SKM-1 treated with dmso at 0.1 percent for 144 hours (cell line): ENCODE results near the gene VSIG2.

Source experiments
- DNase-seq: peaks from one replicate; lab custom pipeline; 2025; ENCODE audit not compliant: unreplicated experiment; lab: John Stamatoyannopoulos, UW

The VSIG2 gene

DNA sequence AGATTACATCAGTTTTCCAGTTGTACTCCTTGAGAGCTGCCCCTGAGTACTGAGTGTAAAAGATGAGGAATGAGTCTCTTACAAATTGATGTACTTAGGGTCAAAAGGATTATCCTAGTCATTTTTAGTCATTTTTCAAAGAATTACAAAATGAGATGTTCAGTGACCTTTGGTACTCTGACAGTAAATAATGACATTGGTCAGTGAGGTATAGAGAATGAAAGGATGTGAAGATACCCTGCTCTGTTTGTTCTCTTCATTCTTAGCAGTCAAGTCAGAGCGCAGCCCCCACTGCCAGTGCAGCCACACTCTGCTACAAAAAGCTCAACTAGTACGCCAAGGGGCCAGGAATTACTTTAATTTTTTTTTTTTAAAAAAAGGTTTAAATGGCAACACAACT, 14.1 kb upstream of the VSIG2 start:
- no peak for DNase-seq

DNA sequence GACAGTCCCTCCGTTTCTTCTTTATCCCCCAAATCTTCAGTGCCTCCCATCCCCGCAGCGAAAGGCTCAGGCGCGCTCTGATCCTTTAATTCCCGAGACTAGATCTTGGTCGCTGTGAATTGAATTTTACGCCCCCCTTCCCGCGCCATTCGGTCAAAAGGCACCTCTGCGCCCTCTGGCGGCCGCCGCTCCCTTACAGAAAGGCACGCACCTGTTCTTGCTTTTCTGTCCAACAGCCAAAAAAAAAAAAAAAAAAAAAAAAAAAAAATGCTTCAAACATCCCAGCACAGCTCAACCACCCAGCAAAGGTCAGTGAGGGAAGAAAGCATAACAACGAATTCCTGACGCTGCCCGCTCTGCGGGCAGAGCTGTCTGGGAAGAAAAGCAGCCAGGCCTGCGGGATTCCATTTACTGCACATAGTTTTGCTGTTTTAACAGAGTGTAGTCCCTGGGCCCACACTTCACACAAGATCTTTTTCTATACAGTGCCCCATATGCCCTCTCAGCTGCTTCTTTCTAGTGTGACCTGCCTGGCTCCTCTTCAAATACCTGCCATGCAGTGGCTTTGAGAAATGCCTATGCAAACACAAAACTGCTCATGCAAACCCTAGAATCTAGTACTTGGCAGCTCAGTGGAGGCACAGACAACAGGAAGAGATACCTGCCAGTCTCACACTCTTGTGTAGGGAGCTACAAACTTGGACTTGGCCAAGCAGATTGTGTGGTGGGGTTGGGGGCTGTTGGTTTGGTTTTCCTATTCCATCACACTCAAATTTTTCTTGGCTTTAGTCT, 11.3 kb upstream of the VSIG2 start:
- peak; percentile 48 for DNase-seq

DNA sequence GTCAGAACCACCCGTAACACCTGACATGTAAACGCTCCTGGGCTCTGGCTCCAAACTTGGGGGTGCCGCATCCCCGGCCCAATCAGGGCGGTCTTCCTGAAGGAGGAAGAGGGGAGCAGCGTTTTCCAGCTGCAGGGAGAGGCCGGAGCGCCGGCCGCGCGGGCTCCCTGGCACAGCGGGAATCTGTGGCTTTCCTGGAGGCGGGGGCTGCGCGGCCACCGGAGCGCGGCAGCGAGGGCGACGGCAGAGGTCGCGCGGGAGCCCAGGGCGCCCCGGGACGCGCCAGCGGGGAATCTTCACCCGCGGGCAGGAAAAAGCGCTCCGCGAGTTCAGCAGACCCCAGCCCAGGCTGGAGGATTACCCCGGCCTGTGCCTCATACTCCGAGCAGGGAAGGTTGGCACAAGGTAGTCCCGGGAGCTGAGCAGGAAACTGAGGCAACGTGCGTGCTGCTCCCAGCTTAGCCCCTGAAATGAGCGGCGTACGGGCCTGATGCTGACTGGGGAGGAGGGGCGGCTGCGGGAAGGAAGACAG, 10.6 kb upstream of the VSIG2 start:
- DNase-seq, result no peak

DNA sequence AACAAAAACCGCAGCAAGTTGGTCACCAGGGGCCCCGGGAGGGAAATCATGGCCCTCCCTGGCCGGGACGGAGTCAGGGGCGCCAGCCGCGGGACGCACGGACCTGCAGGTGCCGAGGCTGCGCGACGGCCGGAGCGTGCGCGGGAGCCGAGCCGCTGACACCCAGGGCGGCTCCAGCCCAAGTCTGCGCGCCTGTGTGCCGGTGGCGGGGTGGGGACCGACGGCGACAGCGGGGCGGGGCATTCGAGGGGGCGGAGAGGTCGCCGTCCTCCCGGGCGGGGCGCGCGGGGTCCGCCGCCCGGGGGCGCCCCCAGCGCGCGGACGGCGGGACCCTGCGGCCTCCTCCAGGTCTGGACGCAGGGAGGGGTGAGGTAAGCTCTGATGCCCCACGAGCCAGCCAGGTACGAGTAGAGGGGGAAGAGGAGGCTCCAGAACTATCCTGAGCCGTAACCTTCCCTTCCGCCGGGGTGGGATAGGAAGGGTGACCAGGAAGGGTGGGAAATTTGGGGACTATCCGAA, 10.1 kb upstream of the VSIG2 start, which contains the start of gene ESAM:
ESAM (minus strand) TSS at position 186 of the 519 bp plus-strand sequence; CDS start at position 50, 136 bp downstream.
- peak; percentile 29 for DNase-seq

DNA sequence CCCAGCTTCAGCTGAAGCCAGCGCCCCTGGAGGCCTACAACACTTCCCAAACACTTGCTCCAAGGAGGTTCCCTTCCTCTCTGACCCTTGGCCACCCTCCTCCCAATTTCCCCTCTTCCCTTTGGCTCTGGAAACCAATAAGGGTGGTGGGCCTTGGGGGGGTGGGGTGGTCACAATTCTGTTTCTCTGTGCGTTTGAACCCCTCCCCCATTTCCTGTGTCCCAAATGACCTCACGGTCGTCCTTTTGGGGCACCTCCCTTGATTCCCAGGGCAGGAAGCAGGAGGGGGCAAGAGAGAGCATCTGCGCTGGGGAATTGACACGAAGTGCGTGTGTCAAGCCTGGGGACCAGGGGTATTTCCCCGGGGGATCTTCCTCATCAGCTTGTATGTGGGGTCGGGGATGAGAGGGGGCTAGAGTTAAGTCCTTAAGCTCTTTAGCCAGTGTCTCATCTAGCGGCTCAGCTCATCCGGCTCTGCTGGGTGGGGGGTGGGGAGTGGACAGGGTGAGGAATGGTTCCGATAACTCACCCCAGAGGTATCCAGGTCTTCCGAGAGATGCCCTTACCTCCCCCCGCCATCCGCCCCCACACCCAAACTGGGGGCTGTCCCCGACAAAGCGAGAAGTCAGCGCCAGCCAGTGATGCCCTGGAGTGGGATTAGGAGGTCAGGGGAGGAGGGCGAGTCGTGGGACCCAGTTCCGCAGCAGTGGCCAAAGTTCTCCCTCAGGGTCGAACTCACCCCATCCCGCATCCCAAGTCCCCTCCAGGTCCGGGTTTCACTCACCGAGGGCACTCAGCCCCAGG, 9.4 kb upstream of the VSIG2 start:
- no peak for DNase-seq

DNA sequence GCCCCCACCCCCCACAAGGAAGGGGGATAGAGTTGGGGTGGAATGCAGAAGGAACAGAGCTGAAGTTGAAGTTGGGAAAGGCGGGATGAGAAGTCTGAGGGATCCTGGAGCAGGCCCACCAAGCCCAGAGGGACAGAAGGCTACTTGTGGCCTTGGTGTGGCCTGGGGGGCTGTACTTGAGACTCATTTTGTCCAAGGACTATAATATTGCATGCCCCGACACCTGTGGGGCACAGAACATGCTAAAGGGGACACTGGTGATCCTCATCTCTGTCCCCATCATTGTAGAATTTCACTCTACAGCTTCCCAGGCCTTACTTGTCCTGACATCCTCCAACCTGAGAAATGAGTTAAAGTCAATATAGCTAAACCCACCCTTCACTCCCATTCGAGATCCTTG, 8.8 kb upstream of the VSIG2 start:
- no peak for DNase-seq

DNA sequence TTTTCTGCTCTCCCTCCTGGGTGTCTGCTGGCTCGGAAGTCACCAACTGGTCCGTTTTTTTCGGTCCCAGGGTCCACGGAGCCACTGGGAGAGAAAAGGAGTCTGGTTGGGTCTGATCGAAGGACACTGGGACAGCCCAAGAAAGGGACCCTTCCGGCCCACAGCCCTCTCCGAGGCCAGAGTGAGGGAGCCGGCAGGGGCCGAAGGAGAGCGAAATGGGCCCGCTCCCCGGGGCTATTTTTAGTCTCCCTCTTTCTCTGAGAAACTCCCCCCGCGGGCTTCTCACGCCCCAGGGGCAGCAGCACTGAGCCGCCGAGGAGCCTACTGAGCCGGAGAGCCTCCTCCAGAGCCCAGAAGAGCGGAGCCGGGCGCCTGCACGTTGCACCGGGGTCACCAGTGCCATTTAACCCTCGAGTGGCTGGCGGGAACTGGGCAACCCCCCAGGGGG, 8.2 kb upstream of the VSIG2 start:
- no peak for DNase-seq

DNA sequence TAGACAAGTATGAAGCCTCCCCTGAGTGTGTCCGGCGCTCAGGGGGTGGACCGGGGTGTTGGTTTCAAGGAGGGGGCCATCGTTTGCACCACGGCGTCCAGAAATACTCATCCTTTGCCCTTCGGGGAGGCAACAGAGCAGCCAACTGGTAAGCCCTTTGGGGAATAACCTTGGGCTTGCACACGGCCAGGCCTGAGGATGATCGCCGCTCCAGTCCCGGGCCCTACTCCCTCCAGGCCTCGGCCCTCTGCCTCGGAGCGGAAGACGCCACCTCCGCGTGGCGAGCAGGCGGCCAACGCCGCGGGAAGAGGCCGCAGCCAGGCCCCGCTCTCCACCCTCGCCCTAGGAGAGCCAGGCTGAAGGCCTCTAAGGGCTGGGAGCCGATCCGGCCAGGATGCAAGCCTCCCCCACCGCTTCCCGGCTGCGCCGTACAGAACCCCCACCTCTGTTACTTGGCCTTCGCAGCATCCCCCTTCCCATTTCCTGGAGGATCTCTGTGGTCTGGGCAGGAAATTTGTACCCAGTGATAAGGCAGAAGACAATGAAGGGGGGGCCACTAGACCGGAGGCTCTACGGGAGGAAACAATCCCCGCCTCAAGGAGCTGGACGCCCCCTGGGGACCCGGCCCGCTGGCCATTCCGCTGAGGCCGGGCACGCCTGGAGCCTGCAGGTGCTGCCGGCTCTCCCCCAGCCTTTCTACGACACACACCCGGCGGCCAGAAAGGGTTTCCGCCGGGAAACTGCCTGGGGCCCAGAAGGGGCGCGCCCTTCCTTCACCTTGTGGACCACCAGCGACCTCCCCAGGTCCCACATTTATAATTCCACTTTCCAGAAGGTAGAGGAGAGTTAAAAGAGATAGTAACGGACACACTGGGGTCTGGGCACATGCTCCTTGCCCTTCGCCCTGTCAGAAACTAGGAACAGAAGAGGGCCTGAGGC, 7.5 kb upstream of the VSIG2 start:
- no peak for DNase-seq

DNA sequence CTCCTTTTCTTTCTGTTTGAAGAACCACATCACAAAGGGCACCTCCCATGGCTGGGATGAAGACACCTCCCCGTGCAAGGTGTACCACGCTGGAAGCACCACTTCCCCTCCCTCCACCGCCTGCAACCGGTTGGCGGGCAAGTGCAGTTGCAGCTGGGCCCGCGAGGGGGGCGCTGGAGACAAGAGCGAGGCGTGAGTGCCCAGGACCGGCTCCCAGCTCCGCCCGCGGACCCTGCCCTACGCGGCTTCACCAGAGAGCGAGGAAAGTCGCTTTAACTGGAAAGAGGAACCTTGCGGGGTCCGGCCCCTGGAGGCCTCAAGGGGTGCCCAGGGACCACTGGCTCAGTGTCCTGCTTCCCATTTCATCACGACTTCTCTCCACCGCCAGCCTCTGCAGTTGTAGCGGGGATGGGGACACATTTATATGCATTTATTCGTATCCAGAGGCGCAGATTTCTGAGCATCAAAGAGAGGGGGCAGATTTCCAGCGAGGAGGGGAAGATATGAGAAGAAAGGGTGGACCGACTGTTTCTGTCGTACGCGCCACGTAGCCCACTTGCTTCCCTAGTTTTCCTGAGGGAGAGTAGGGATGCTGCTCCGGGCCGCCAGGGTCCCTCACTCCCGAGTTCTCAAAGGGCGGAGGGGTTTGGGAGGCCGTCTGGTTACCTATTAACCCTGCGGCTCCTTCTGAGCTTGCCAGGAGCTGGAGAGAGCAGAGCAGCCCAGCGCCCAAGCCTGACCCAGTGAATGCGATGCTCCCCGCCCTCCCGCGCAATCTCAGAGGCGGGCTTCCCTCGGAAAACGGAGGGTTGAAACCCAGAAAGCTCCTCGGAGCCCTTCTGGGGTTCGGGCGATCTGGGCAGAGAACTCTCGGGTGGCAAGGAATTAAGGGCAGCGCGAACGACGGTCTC, 6.6 kb upstream of the VSIG2 start:
- peak; percentile 94 for DNase-seq

DNA sequence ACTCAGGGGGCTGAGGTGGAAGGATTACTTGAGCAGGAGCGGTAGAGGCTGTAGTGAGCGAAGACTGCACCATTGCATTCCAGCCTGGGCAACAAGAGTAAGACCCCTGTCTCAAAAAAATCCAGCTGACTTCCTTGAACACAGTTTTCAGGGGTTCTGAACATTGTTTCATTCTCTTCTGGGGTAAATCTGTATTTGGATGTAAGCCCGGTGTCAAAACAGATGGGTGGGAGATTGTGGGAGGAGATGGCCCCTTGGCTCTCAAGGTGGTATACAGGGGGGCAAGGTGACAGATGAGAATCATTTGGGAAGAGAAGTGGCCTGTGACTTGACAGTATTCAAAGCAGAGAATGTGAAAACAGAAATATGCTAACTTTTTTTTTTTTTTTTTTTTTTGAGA, 5.3 kb upstream of the VSIG2 start:
- DNase-seq, result no peak

DNA sequence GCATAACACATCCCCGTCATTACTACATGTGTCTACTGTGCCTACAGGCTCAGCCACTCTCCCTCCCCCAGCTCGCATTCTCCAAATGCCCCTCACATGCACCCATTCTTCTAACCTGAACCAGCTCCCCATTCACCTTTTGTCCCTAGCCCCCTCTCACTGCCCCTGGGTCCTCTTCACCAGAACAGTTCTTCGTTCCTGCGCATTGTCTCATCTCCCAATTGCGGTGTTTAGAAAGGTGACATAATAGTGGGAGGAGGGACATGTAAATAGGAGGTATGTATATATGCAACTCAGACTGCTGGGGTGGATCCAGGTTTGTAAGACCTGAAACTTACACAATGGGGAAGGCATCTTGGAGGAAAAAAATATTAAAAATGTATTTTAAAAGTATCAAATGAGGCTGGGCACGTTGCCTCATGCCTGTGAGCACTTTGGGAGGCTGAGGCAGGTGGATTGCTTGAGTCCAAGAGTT, 4.7 kb upstream of the VSIG2 start:
- DNase-seq, result no peak

DNA sequence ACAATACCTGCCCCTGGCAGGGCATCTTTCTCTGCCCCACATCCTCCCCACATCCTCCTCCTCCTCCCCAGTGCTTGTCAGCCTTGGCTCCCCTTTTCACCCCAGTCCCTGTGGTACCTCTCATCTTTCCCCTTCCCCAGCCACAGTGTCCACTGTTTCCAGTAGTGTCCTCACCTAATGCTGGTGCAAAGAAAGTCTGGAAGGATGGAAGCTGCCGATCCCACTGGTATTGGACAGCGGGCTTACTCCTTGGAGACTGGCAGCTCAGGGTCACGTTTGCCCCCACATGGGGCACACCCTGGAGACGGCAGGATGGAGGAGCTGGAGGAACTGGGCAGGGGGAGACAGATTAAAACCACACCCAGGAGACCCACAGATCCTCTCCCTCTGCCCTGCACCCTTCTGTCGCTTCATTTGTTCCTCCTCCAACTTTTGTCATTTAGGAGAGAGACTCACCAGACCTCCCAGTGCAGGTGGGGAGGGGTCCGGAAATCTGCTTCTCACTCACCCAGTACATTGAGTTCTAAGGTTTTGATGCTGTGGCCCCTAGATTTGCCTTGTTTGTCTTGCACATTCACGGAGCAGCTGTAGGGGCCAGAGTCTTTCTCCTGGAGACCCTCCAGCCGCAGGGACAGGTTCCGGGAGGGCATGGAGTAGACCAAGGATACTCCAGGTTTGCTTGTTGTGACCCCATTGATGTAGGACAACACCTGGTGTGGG, 4.1 kb upstream of the VSIG2 start:
- no peak for DNase-seq

DNA sequence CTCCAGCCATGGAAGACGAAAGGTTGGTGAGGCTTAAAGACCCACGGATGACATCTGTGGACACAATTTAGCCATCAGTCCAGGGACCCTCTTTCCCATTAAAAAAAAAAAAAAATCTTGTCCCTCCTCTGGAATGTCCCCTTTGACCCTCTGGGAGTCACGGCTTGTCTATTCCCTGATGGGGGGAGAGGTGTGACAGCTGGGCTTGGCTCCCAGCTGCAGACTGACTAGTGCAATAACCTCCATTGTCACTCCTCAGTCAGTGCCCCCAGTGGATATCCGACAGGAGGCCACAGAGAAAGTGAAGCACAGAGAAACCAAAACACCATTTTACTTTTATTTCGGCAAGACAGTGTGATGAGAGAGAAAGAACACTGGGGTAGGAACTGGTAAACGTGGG, 2.7 kb upstream of the VSIG2 start:
- no peak for DNase-seq

DNA sequence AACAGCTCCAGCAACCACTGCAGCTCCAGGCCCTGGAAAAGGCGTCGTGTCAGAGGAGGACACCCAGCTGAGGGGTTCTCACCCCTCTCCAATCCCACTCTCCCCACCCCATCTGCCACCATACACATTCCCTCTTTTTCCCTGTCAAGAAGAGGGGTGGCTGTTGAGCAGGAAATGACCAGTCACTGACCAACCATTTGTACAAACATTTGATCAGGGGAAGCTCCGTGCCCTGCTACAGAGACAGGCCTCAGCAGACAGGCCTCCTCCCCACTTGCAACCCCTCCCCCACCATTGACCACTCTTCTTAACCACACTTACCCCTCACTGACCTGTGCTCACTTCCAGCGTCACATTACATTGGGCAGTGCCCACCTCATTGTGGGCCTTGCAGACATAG, 2.3 kb upstream of the VSIG2 start:
- no peak for DNase-seq

DNA sequence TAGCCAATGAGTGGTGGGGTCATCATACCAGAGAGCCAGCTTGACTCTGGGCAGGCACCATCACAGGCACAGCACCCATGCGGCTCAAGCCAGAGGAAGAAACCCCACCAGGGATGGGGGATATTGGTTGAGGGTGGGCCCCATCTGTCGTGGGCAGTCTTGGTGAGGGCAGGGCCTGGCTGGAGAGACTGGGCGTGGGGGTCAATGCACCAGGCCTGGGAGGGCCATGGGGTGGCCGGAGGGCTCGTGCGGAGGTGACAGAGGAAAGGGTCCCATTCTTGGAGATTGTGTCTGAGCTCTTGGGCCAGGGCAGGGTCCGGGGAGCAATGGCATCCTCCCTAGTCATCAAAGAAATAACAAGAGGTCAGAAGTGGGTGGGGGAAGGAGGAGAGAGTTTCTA, 1.6 kb upstream of the VSIG2 start:
- DNase-seq, result no peak

DNA sequence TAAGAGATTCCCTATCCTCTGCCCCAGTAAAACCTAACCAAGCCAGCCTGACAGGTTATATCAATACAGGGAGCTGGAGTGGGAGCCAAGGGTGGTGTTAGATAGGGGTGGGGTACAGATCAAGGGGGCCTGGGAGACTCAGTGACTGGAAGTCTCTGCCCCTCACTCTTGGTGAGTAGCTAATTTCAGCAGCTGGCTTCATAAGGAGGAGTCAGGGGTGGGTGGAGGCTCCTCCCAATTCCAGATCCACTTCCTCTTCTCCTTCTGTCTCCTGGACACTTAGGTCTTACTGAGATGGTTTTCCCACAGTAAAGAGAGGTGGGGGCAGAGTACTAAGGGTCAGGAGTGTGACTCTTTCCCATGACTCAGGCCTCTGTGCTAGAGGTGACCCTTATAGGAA, 1.1 kb upstream of the VSIG2 start:
- peak; percentile 38 for DNase-seq

DNA sequence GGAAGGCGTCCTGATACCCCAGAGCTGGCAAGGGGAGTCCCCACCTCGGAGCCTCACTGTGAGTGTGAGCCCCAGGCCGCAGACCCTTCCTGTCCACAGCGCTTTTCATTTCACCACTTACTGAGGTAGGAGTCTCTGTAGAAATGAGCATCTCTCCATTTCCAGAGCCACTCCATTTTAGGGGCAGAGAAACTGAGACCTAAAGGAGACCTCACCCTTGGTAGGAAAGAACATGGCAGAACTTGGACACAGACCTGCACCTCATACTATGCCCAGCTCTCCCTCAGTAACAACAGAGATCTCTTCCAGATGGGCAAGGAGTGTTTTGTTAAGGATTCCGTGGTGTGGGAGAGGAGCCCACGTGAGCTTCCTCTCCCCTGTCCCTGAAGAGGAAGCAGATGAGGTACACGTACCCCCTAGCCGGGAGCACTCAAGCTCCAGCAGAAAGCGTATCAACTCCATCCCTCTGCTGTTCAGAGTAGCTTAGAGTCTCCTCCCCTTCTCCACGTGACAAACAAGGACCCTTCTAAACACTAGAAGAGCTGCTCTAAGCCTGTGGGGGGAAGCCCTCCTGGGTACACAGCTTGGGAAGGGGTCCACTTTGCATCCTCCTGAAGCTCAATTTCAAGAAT, 532 bp upstream of the VSIG2 start:
- no peak for DNase-seq

DNA sequence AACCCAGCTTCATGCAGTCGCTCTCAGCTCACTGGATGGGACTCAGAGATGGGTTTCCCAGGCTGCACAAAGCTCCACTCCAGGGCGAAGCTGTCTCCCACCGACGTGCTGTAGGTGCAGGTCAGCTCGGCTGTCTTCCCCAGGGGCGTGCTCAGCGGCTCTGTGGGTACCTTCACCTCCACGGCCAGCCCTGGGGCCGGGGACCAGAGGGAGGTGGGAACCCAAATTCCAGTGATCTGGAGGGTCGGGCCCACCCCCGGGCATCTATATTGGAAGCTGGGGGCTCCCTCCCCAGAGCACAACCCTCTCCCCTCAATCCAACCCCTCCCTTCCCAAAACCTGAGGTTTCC, 689 bp downstream of the VSIG2 start:
- DNase-seq, result no peak

DNA sequence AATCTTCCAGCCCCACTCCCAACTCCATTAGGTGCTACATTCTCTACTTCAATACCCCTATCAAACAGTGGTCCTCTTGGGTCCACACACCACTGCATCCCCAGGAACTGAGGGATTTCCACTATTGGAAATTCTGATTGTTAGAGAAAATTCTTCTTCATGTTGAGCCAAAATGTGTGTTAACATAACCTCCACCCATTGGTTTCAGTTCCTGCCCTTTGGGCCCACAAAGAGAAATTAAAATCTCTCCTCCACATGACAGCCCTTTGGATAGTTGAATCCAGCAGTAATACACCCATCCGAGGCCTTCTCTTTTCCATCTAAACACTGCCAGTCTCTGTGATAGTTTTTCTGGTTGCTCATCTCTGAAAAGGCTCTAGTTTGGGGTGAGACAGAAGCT, 2.1 kb downstream of the VSIG2 start:
- no peak for DNase-seq
